HuH-7 (cell line): ENCODE data around the gene ATG2B.

Experiments
- DNase-seq: peaks from one replicate; pipeline ENCODE4 v3.0.0; 2011; ENCODE audit warnings: low spot score

ATG2B gene

GRCh38 chr14:96362965-96363750 is at the start of gene ATG2B, which contains the start of gene GSKIP:
Gene ATG2B (minus strand): TSS chr14:96363341. CDS start chr14:96362976, 365 bp downstream.
Gene GSKIP (plus strand): TSS chr14:96363526. CDS start chr14:96382248, 18,722 bp downstream.
- peak; percentile 87 for DNase-seq

GRCh38 chr14:96410119-96410518 is 47.0 kb upstream of the ATG2B start:
- no peak for DNase-seq

GRCh38 chr14:96409701-96410100 is 46.6 kb upstream of the ATG2B start:
- DNase-seq: no peak

GRCh38 chr14:96408608-96409007 is 45.5 kb upstream of the ATG2B start:
- DNase-seq: no peak

- DNase-seq: no peak
Observed at GRCh38 chr14:96407935-96408570, 44.9 kb upstream of the ATG2B start.

GRCh38 chr14:96405677-96406076 is 42.5 kb upstream of the ATG2B start:
- DNase-seq: no peak

GRCh38 chr14:96403409-96403808 is 40.3 kb upstream of the ATG2B start:
- no peak for DNase-seq

GRCh38 chr14:96400495-96400894 is 37.4 kb upstream of the ATG2B start:
- DNase-seq: no peak

- no peak for DNase-seq
Observed at GRCh38 chr14:96399405-96399804, 36.3 kb upstream of the ATG2B start.

GRCh38 chr14:96398921-96399320 is 35.8 kb upstream of the ATG2B start:
- DNase-seq: no peak

- DNase-seq: no peak
Observed at GRCh38 chr14:96398432-96398831, 35.3 kb upstream of the ATG2B start.

GRCh38 chr14:96394047-96394815 is 31.1 kb upstream of the ATG2B start:
- no peak for DNase-seq

GRCh38 chr14:96393071-96393691 is 30.0 kb upstream of the ATG2B start:
- no peak for DNase-seq

- DNase-seq: peak; percentile 79
Observed at GRCh38 chr14:96391293-96392118, 28.4 kb upstream of the ATG2B start.

- DNase-seq: no peak
Observed at GRCh38 chr14:96390965-96391292, 27.8 kb upstream of the ATG2B start.

- no peak for DNase-seq
Observed at GRCh38 chr14:96385385-96385784, 22.2 kb upstream of the ATG2B start.

- no peak for DNase-seq
Observed at GRCh38 chr14:96384740-96385139, 21.6 kb upstream of the ATG2B start.

- DNase-seq: no peak
Observed at GRCh38 chr14:96384053-96384452, 20.9 kb upstream of the ATG2B start.

GRCh38 chr14:96383445-96383844 is 20.3 kb upstream of the ATG2B start:
- no peak for DNase-seq

- no peak for DNase-seq
Observed at GRCh38 chr14:96380735-96381134, 17.6 kb upstream of the ATG2B start.

- no peak for DNase-seq
Observed at GRCh38 chr14:96376093-96376492, 13.0 kb upstream of the ATG2B start.

GRCh38 chr14:96373538-96373937 is 10.4 kb upstream of the ATG2B start:
- DNase-seq: no peak
